Tibial artery (tissue), 4 donors: ENCODE results near the gene SYTL2.

Experiments used
- DNase-seq, 2 donors: peaks; one replicate each; pipeline ENCODE4 v3.0.0-alpha.2; 2019
- H3K27ac ChIP-seq, 2 donors: fragments of 200-600 bp; sonication (generic) in 1 of 2; 1 replicate in 1 of 2; 2 replicates in 1 of 2; pipeline ENCODE4 v1.5.1; 2018 to 2019; ENCODE audit warnings: mild to moderate bottlenecking in 1 of 2
- H3K27me3 ChIP-seq, 2 donors: fragments of 200-600 bp; sonication (generic) in 1 of 2; one replicate each; pipeline versions ENCODE4 v1.5.1 to v1.6.0; 2016 to 2019
- H3K36me3 ChIP-seq, 3 donors: fragments of 200-600 bp; sonication (generic) in 2 of 3; one replicate each; pipeline ENCODE4 v1.5.1; 2016 to 2019; ENCODE audit warnings: mild to moderate bottlenecking in 2 of 3
- H3K4me1 ChIP-seq, 4 donors: fragments of 200-600 bp; sonication (generic) in 2 of 4; 1 replicate in 3 of 4; 2 replicates in 1 of 4; pipeline ENCODE4 v1.5.1; 2016 to 2019
- H3K4me3 ChIP-seq, 2 donors: fragments of 200-600 bp; sonication (generic) in 1 of 2; 1 replicate in 1 of 2; 2 replicates in 1 of 2; pipeline ENCODE4 v1.5.1; 2018 to 2019; ENCODE audit warnings: mild to moderate bottlenecking in 2 of 2
- H3K9me3 ChIP-seq, 3 donors: fragments of 200-600 bp; sonication (generic) in 1 of 3; one replicate each; pipeline ENCODE4 v1.5.1; 2016 to 2019
- CTCF ChIP-seq, 2 experiments: fragments of 200-600 bp in 1 of 2; fragments of 450-650 bp in 1 of 2; IDR thresholded peaks; one replicate each; pipeline ENCODE4 v1.5.1; 2017 to 2019; ENCODE audit warnings: antibody characterized with exemption in 2 of 2, mild to moderate bottlenecking in 1 of 2, moderate library complexity in 1 of 2
- intact Hi-C: fragments of 100-400 bp; cut with DNase I; formaldehyde crosslinking; loops from one replicate; pipeline ENCODE4 v1.15.0; 2023; ENCODE audit warnings: low total_unique reads

SYTL2 gene

GRCh38 chr11:85806016-85806415 lies 4.9 kb downstream of the SYTL2 start:
- Histone ChIP-seq H3K36me3 (no peaks in the 10 kb centered on the region), H3K4me1 (peaks cover 0 to 37% (median 19%) of the 10 kb centered on the region in 4 donors), H3K4me3 (no peak overlapping the region), H3K27ac (peak overlapping the region in 1 of 2 donors; percentile 79), H3K9me3 (no peaks in the 10 kb centered on the region), H3K27me3 (no peaks in the 10 kb centered on the region)
- DNase-seq, result no peak
- intact Hi-C loops, result no loop called here
- TF ChIP-seq CTCF (IDR thresholded peaks at IDR 0.05), result no peak

GRCh38 chr11:85805387-85805786 lies 5.6 kb downstream of the SYTL2 start:
- Histone ChIP-seq H3K36me3 (no peaks in the 10 kb centered on the region), H3K27me3 (no peaks in the 10 kb centered on the region), H3K4me1 (peaks cover 0 to 37% (median 19%) of the 10 kb centered on the region in 4 donors), H3K27ac (peak overlapping the region; percentile 23 to 79), H3K4me3 (no peak overlapping the region), H3K9me3 (no peaks in the 10 kb centered on the region)
- TF ChIP-seq CTCF (IDR thresholded peaks at IDR 0.05), result no peak
- intact Hi-C loops, result no loop called here
- no peak for DNase-seq

GRCh38 chr11:85803920-85804319 lies 7.0 kb downstream of the SYTL2 start:
- Histone ChIP-seq H3K4me3 (no peak overlapping the region), H3K27ac (no peak overlapping the region), H3K36me3 (no peaks in the 10 kb centered on the region), H3K9me3 (no peaks in the 10 kb centered on the region), H3K27me3 (no peaks in the 10 kb centered on the region), H3K4me1 (peaks cover 0 to 34% (median 8%) of the 10 kb centered on the region in 4 donors)
- no peak for DNase-seq
- TF ChIP-seq CTCF (IDR thresholded peaks at IDR 0.05), result no peak
- intact Hi-C loops, result no loop called here

GRCh38 chr11:85803303-85803702 lies 7.6 kb downstream of the SYTL2 start:
- H3K27ac ChIP-seq, result no peak overlapping the region
- peaks cover 0 to 36% (median 11%) of the 10 kb centered on the region in 4 donors for H3K4me1 ChIP-seq
- no peak for TF ChIP-seq CTCF (IDR thresholded peaks at IDR 0.05)
- intact Hi-C loops, result no loop called here
- no peaks in the 10 kb centered on the region for H3K9me3 ChIP-seq
- no peak overlapping the region for H3K4me3 ChIP-seq
- DNase-seq, result no peak
- H3K36me3 ChIP-seq, result no peaks in the 10 kb centered on the region
- no peaks in the 10 kb centered on the region for H3K27me3 ChIP-seq

- H3K36me3 ChIP-seq, result no peaks in the 10 kb centered on the region
- H3K27ac ChIP-seq, result no peak overlapping the region
- no peaks in the 10 kb centered on the region for H3K9me3 ChIP-seq
- TF ChIP-seq CTCF (IDR thresholded peaks at IDR 0.05), result no peak
- no peak overlapping the region for H3K4me3 ChIP-seq
- H3K27me3 ChIP-seq, result no peaks in the 10 kb centered on the region
- intact Hi-C loops, result no loop called here
- no peak for DNase-seq
- H3K4me1 ChIP-seq, result peaks cover 0 to 30% (median 7%) of the 10 kb centered on the region in 4 donors
These were observed 9.4 kb downstream of the SYTL2 start for GRCh38 chr11:85801527-85801926.
